CD4-positive, alpha-beta T cell treated with Interleukin-1 beta for 1 hour (primary cell): ENCODE data around the gene SPAST.
"Not testable (repeated sequence)": the region's sequence is repeated elsewhere in the genome, so short reads cannot be mapped to it uniquely, and the experiment has no call there.

Source experiments
- DNase-seq, 2 donors: peaks; one replicate each; pipeline ENCODE4 v3.0.0-alpha.2; 2020 to 2022

SPAST gene

GRCh38 chr2:32128636-32129035 is 65.3 kb downstream of the SPAST start:
- no peak for DNase-seq

GRCh38 chr2:32129086-32129485 is 65.7 kb downstream of the SPAST start:
- DNase-seq: no peak

GRCh38 chr2:32135409-32135808 is 72.1 kb downstream of the SPAST start:
- DNase-seq: peak in 1 of 2 donors; percentile 18

GRCh38 chr2:32136097-32136496 is 72.7 kb downstream of the SPAST start:
- DNase-seq: no peak

GRCh38 chr2:32151544-32151943 is 88.2 kb downstream of the SPAST start:
- DNase-seq: not testable (repeated sequence)

- DNase-seq: no peak
These were observed 96.3 kb downstream of the SPAST start for GRCh38 chr2:32159678-32160077.

- DNase-seq: no peak
These were observed 97.9 kb downstream of the SPAST start for GRCh38 chr2:32161296-32161695.

GRCh38 chr2:32164254-32164653 is 100.9 kb downstream of the SPAST start:
- not testable (repeated sequence) for DNase-seq

GRCh38 chr2:32165027-32165347 is 101.6 kb downstream of the SPAST start:
- not testable (repeated sequence) for DNase-seq

GRCh38 chr2:32166115-32166574 is 102.8 kb downstream of the SPAST start:
- DNase-seq: no peak

- no peak for DNase-seq
These were observed 105.2 kb downstream of the SPAST start for GRCh38 chr2:32168513-32168912.

- DNase-seq: no peak
These were observed 109.5 kb downstream of the SPAST start for GRCh38 chr2:32172870-32173269.

- DNase-seq: no peak
These were observed 119.3 kb downstream of the SPAST start for GRCh38 chr2:32182667-32183066.

- no peak for DNase-seq
These were observed 125.7 kb downstream of the SPAST start for GRCh38 chr2:32189011-32189410.

GRCh38 chr2:32192418-32192817 is 129.1 kb downstream of the SPAST start:
- no peak for DNase-seq

GRCh38 chr2:32200814-32201213 is 137.5 kb downstream of the SPAST start:
- no peak for DNase-seq

- DNase-seq: not testable (repeated sequence)
These were observed 140.1 kb downstream of the SPAST start for GRCh38 chr2:32203428-32203827.
